Hepatocyte (in vitro differentiated cells): ENCODE data around the gene TM9SF2.

ENCODE experiments used
- CTCF ChIP-seq: fragments of 200-600 bp; sonication (generic); IDR thresholded peaks from 2 replicates; pipeline ENCODE4 v1.5.1; 2016; ENCODE audit warnings: antibody characterized with exemption, mild to moderate bottlenecking; ENCODE audit not compliant: poor library complexity
- EZH2 ChIP-seq: fragments of 200-600 bp; sonication (generic); IDR thresholded peaks from 2 replicates; pipeline ENCODE4 v1.6.1; 2016; ENCODE audit warnings: antibody characterized with exemption, mild to moderate bottlenecking, borderline replicate concordance

GRCh38 chr13:99496184-99497142 lies 4.8 kb upstream of the TM9SF2 start:
- no peak for TF ChIP-seq EZH2
- no peak for TF ChIP-seq CTCF
